ENCODE data around the gene DNAJB1. TPM values are rescaled to one million over a fixed set of nuclear protein-coding genes. Genes with fewer than 3 reads are reported as not detected.

DNAJB1 gene
- total RNA-seq, 1 experiment from 2014 or later = 77.7 TPM

GRCh38 chr19:14473073-14473977 lies 44.9 kb downstream of the DNAJB1 start:
- H4K8ac ChIP-seq (replicated peaks; ENCODE audit: insufficient read length, low read depth, low read length) = no peak overlapping the region
- no peak overlapping the region for H2BK20ac ChIP-seq (ENCODE audit: low read depth, low read length, poor library complexity, severe bottlenecking)
- peak; percentile 66 for DNase-seq
- no peak overlapping the region for H2BK12ac ChIP-seq (ENCODE audit: insufficient read length, low read depth, low read length)
- no peak overlapping the region for H2BK5ac ChIP-seq (ENCODE audit: insufficient read length, low read length)
- H3K9me3 ChIP-seq (ENCODE audit: control insufficient read depth, low read depth, low read length) = no peaks in the 10 kb centered on the region
- H4K20me1 ChIP-seq (ENCODE audit: control insufficient read depth, insufficient read depth, insufficient read length) = no peaks in the 10 kb centered on the region
- Mint-ChIP-seq H3K27ac (peak overlapping the region in 1 of 3 experiments; percentile 80; a peak in 3 of 7 replicates), H3K36me3 (ENCODE audit: insufficient read depth in 1 of 3, low read depth in 3 of 3) (peaks cover 9 to 29% (median 22%) of the 10 kb centered on the region in 3 experiments; a peak in 6 of 7 replicates), H3K27me3 (ENCODE audit: low read depth) (peaks cover 2% of the 10 kb centered on the region; the same call in 1 of the 2 replicates), H3K4me1 (peaks cover 20 to 36% of the 10 kb centered on the region in 2 experiments), H3K4me3 (peak overlapping the region; percentile 57 to 73), H3K9me3 (no peaks in the 10 kb centered on the region; a peak in 1 of 5 replicates)
- H3K27ac ChIP-seq (ENCODE audit: insufficient read length, low read depth, low read length) = no peak overlapping the region
- H3K79me1 ChIP-seq (ENCODE audit: insufficient read depth, low read depth, low read length, poor library complexity, severe bottlenecking) = no peaks in the 10 kb centered on the region
- no peak overlapping the region for H3K4me2 ChIP-seq (ENCODE audit: insufficient read depth, insufficient read length, low read length)
- no CpG with 5 or more reads among the region's 97 CpGs for WGBS (ENCODE audit: extremely low coverage, insufficient read length, low lambda C conversion rate)
- no peak overlapping the region for H3K14ac ChIP-seq (ENCODE audit: insufficient read depth, low read length)
- no peak overlapping the region for H2BK15ac ChIP-seq (ENCODE audit: low read depth, low read length)
- H3K23me2 ChIP-seq (ENCODE audit: insufficient read length, low read depth, low read length, poor library complexity, severe bottlenecking) = peaks cover 7% of the 10 kb centered on the region
- H3K56ac ChIP-seq (ENCODE audit: insufficient read length, low read depth, low read length) = no peak overlapping the region
- H3K79me2 ChIP-seq (ENCODE audit: insufficient read depth, low read length) = no peaks in the 10 kb centered on the region
- TF ChIP-seq CTCF (conservative IDR thresholded peaks at IDR 0.05) = no peak
- H3K4ac ChIP-seq (ENCODE audit: low read depth, low read length) = no peak overlapping the region
- no peak overlapping the region for H3T11ph ChIP-seq (ENCODE audit: low read length)
- H2BK120ac ChIP-seq (ENCODE audit: low read depth, low read length, poor library complexity, severe bottlenecking) = no peak overlapping the region
- H3K27me3 ChIP-seq (ENCODE audit: insufficient read depth, low read length) = no peaks in the 10 kb centered on the region
- no peak overlapping the region for H3K23ac ChIP-seq (ENCODE audit: insufficient read length, low read depth, low read length)
- no peak overlapping the region for H2AK5ac ChIP-seq (ENCODE audit: insufficient read length, low read length)
- no peak overlapping the region for H2AFZ ChIP-seq (ENCODE audit: low read length)
- H3K4me1 ChIP-seq (ENCODE audit: insufficient read depth, low read length) = no peaks in the 10 kb centered on the region; the same call in 1 of the 2 replicates
- H4K5ac ChIP-seq (ENCODE audit: insufficient read length, low read depth, low read length) = no peak overlapping the region
- H3K9ac ChIP-seq (ENCODE audit: extremely low read depth, insufficient read length, low read length) = no peak overlapping the region
- peak overlapping the region; percentile 41 for H3K18ac ChIP-seq (ENCODE audit: insufficient read length, low read depth, low read length)
- H4K91ac ChIP-seq (ENCODE audit: insufficient read length, low read depth, low read length) = no peak overlapping the region

Measured in H9 (cell line).